CD4-positive, alpha-beta T cell treated with Interleukin-21 for 1 hour (primary cell): Measurements from ENCODE around the gene ACAP1.
"Not testable (repeated sequence)": the region's sequence is repeated elsewhere in the genome, so short reads cannot be mapped to it uniquely, and the experiment has no call there.

Experiments
- DNase-seq: peaks from one replicate; pipeline ENCODE4 v3.0.0-alpha.2; 2020

The ACAP1 gene

GRCh38 chr17:7356072-7356549 lies 19.8 kb downstream of the ACAP1 start:
- peak; percentile 88 for DNase-seq

- no peak for DNase-seq
Measured at GRCh38 chr17:7356756-7357155, 20.4 kb downstream of the ACAP1 start.

- no peak for DNase-seq
Measured at GRCh38 chr17:7357381-7357780, 21.1 kb downstream of the ACAP1 start.

- no peak for DNase-seq
Measured at GRCh38 chr17:7361906-7362305, 25.6 kb downstream of the ACAP1 start.

- no peak for DNase-seq
Measured at GRCh38 chr17:7363311-7363710, 27.0 kb downstream of the ACAP1 start.

- DNase-seq = not testable (repeated sequence)
Measured at GRCh38 chr17:7365963-7366362, 29.6 kb downstream of the ACAP1 start.

- DNase-seq = no peak
Measured at GRCh38 chr17:7367083-7367482, 30.8 kb downstream of the ACAP1 start.

- no peak for DNase-seq
Measured at GRCh38 chr17:7367918-7368598, 31.7 kb downstream of the ACAP1 start.

- not testable (repeated sequence) for DNase-seq
Measured at GRCh38 chr17:7368599-7368994, 32.3 kb downstream of the ACAP1 start.

- DNase-seq = no peak
Measured at GRCh38 chr17:7369825-7370224, 33.5 kb downstream of the ACAP1 start.

- no peak for DNase-seq
Measured at GRCh38 chr17:7370853-7371252, 34.5 kb downstream of the ACAP1 start.

- DNase-seq = no peak
Measured at GRCh38 chr17:7374353-7374752, 38.0 kb downstream of the ACAP1 start.

GRCh38 chr17:7379134-7379533 lies 42.8 kb downstream of the ACAP1 start:
- DNase-seq = no peak

- no peak for DNase-seq
Measured at GRCh38 chr17:7380321-7380720, 44.0 kb downstream of the ACAP1 start.

- no peak for DNase-seq
Measured at GRCh38 chr17:7380855-7381683, 44.7 kb downstream of the ACAP1 start, which contains the start of gene TNK1. Gene TNK1 (plus strand): TSS chr17:7381089. CDS start chr17:7382927, 1,838 bp downstream.

GRCh38 chr17:7382901-7383300 lies 46.6 kb downstream of the ACAP1 start:
- DNase-seq = no peak

- no peak for DNase-seq
Measured at GRCh38 chr17:7383371-7383741, 47.0 kb downstream of the ACAP1 start.

- peak; percentile 85 for DNase-seq
Measured at GRCh38 chr17:7383742-7384488, 47.6 kb downstream of the ACAP1 start.

GRCh38 chr17:7384489-7385081 lies 48.3 kb downstream of the ACAP1 start:
- DNase-seq = no peak

GRCh38 chr17:7388856-7389255 lies 52.5 kb downstream of the ACAP1 start:
- DNase-seq = no peak

GRCh38 chr17:7389924-7390910 lies 53.9 kb downstream of the ACAP1 start:
- DNase-seq = no peak

- no peak for DNase-seq
Measured at GRCh38 chr17:7391307-7391706, 55.0 kb downstream of the ACAP1 start.
